Transverse colon (tissue), 4 donors: ENCODE data around the gene SV2A.

ENCODE experiments used
- EP300 ChIP-seq: sonication (generic); formaldehyde crosslinking; IDR thresholded peaks from one replicate; pipeline ENCODE4 v1.6.1; 2017; ENCODE audit warnings: antibody characterized with exemption, low read depth
- POLR2A ChIP-seq: fragments of 450-650 bp; IDR thresholded peaks from one replicate; pipeline ENCODE4 v1.6.1; 2016; ENCODE audit warnings: antibody characterized with exemption, mild to moderate bottlenecking, moderate library complexity
- POLR2AphosphoS5 ChIP-seq, 3 donors: sonication (generic); formaldehyde crosslinking; IDR thresholded peaks; one replicate each; pipeline ENCODE4 v1.6.1; 2016; ENCODE audit warnings: antibody characterized with exemption in 3 of 3
- TF ChIP-seq, protein P1 (sequence below), 5 experiments: fragments of 200-600 bp in 3 of 5; fragments of 450-650 bp in 2 of 5; sonication (generic) in 3 of 5; IDR thresholded peaks; 1 replicate in 2 of 5; 2 replicates in 3 of 5; pipeline ENCODE4 v1.5.1; 2016 to 2017; ENCODE audit warnings: antibody characterized with exemption in 5 of 5, inconsistent platforms in 3 of 5, mild to moderate bottlenecking in 2 of 5, moderate library complexity in 1 of 5

DNA sequence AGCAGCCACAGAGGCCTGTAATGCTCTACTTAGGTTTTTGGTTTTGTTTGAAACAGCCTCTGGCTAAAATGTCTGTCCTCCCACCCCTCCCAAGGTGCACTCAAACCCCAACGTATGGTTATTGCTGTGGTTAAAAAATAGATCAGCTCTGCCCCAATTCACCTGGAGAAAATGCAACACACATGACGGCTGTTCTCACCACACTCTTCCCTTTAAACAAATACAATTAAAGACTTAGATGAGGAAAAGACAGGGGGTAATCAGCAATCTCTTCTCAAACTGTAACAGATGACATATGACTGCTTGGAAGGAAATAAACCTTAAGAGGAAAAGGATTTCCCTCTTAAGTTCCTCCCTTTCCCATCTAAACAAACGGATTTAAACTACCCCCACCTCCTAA is 25.2 kb upstream of the SV2A start:
- TF ChIP-seq, protein P1, sequence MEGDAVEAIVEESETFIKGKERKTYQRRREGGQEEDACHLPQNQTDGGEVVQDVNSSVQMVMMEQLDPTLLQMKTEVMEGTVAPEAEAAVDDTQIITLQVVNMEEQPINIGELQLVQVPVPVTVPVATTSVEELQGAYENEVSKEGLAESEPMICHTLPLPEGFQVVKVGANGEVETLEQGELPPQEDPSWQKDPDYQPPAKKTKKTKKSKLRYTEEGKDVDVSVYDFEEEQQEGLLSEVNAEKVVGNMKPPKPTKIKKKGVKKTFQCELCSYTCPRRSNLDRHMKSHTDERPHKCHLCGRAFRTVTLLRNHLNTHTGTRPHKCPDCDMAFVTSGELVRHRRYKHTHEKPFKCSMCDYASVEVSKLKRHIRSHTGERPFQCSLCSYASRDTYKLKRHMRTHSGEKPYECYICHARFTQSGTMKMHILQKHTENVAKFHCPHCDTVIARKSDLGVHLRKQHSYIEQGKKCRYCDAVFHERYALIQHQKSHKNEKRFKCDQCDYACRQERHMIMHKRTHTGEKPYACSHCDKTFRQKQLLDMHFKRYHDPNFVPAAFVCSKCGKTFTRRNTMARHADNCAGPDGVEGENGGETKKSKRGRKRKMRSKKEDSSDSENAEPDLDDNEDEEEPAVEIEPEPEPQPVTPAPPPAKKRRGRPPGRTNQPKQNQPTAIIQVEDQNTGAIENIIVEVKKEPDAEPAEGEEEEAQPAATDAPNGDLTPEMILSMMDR (IDR thresholded peaks at IDR 0.05), result no peak
- TF ChIP-seq EP300 (no peak), POLR2AphosphoS5 (IDR thresholded peaks at IDR 0.05) (peak in 1 of 3 donors; percentile 30), POLR2A (no peak)
